Neuronal stem cell (in vitro differentiated cells): ENCODE measurements around the gene MASP1.

Source experiments
- DNase-seq: peaks from one replicate; pipeline ENCODE4 v3.0.0-alpha.2; 2013; ENCODE audit warnings: low spot score
- H2AFZ ChIP-seq: one replicate; pipeline ENCODE4 v1.6.1; 2013; ENCODE audit warnings: mild to moderate bottlenecking, low read length, inconsistent platforms
- H2AK5ac ChIP-seq: 2 replicates; pipeline ENCODE4 v1.6.1; 2013; ENCODE audit warnings: low read depth, mild to moderate bottlenecking, inconsistent platforms, low read length, moderate library complexity, mixed read lengths
- H2BK120ac ChIP-seq: 2 replicates; pipeline ENCODE4 v1.6.1; 2013; ENCODE audit warnings: low read depth, mild to moderate bottlenecking, inconsistent platforms, low read length, moderate library complexity, mixed read lengths
- H2BK12ac ChIP-seq: one replicate; pipeline ENCODE4 v1.6.1; 2013; ENCODE audit warnings: low read length, inconsistent platforms
- H2BK15ac ChIP-seq: 2 replicates; pipeline ENCODE4 v1.6.1; 2013; ENCODE audit warnings: mild to moderate bottlenecking, low read length, inconsistent platforms, mixed read lengths
- H2BK5ac ChIP-seq: one replicate; pipeline ENCODE4 v1.6.1; 2013; ENCODE audit warnings: inconsistent platforms, mild to moderate bottlenecking, low read length, moderate library complexity
- H3K14ac ChIP-seq: one replicate; pipeline ENCODE4 v1.6.1; 2013; ENCODE audit warnings: low read length, inconsistent platforms
- H3K18ac ChIP-seq: 2 replicates; pipeline ENCODE4 v1.6.1; 2013; ENCODE audit warnings: low read length, inconsistent platforms
- H3K23ac ChIP-seq: 2 replicates; pipeline ENCODE4 v1.6.1; 2013; ENCODE audit warnings: low read depth, mild to moderate bottlenecking, mixed read lengths, low read length, inconsistent platforms; ENCODE audit not compliant: poor library complexity
- H3K27ac ChIP-seq: replicated peaks from 3 replicates; pipeline ENCODE4 v1.5.1; 2013; ENCODE audit warnings: low read length, inconsistent platforms
- H3K27me3 ChIP-seq, 3 experiments: 2 replicates each; pipeline ENCODE4 v1.6.1; 2013; ENCODE audit warnings: low read length in 3 of 3, mild to moderate bottlenecking in 2 of 3, inconsistent platforms in 1 of 3, low read depth in 1 of 3, mixed read lengths in 1 of 3, moderate library complexity in 1 of 3; ENCODE audit not compliant: control insufficient read depth in 3 of 3, insufficient read depth in 3 of 3
- H3K36me3 ChIP-seq, 2 donors: replicated peaks in 1 of 2; 2 replicates each; pipeline ENCODE4 v1.6.1; 2013; ENCODE audit warnings: low read length in 2 of 2; ENCODE audit not compliant: control insufficient read depth in 2 of 2, insufficient read depth in 2 of 2
- H3K4ac ChIP-seq: 2 replicates; pipeline ENCODE4 v1.6.1; 2013; ENCODE audit warnings: inconsistent platforms, mild to moderate bottlenecking, low read length, moderate library complexity
- H3K4me1 ChIP-seq, 2 donors: 1 replicate in 1 of 2; 2 replicates in 1 of 2; pipeline ENCODE4 v1.6.1; 2013; ENCODE audit warnings: low read length in 2 of 2, low read depth in 1 of 2; ENCODE audit not compliant: control insufficient read depth in 2 of 2, insufficient read depth in 1 of 2
- H3K4me2 ChIP-seq: one replicate; pipeline ENCODE4 v1.6.1; 2013; ENCODE audit warnings: mild to moderate bottlenecking, low read length, inconsistent platforms; ENCODE audit not compliant: insufficient read depth, poor library complexity, severe bottlenecking
- H3K4me3 ChIP-seq, 2 donors: 2 replicates each; pipeline ENCODE4 v1.5.1; 2013; ENCODE audit warnings: low read length in 2 of 2, mild to moderate bottlenecking in 2 of 2, inconsistent platforms in 1 of 2, moderate library complexity in 1 of 2
- H3K79me1 ChIP-seq: one replicate; pipeline ENCODE4 v1.6.1; 2013; ENCODE audit warnings: low read depth, mild to moderate bottlenecking, inconsistent platforms, low read length, moderate library complexity
- H3K9ac ChIP-seq: one replicate; pipeline ENCODE4 v1.6.1; 2013; ENCODE audit warnings: mild to moderate bottlenecking, low read depth, low read length, inconsistent platforms; ENCODE audit not compliant: poor library complexity
- H3K9me3 ChIP-seq, 2 donors: replicated peaks in 1 of 2; 2 replicates each; pipeline versions ENCODE3 to v1.6.1; 2013; ENCODE audit warnings: low read length in 2 of 2, mild to moderate bottlenecking in 2 of 2, inconsistent platforms in 1 of 2, low read depth in 1 of 2, mixed read lengths in 1 of 2, moderate library complexity in 1 of 2; ENCODE audit not compliant: control insufficient read depth in 2 of 2, insufficient read depth in 1 of 2
- H4K8ac ChIP-seq: one replicate; pipeline ENCODE4 v1.6.1; 2013; ENCODE audit warnings: low read depth, mild to moderate bottlenecking, inconsistent platforms, low read length, moderate library complexity
- H4K91ac ChIP-seq: one replicate; pipeline ENCODE4 v1.6.1; 2013; ENCODE audit warnings: low read length, low read depth, mild to moderate bottlenecking, inconsistent platforms; ENCODE audit not compliant: poor library complexity
- WGBS, 2 donors: extraction: QIAGEN DNeasy Blood & Tissue Kit; methylation state at CpG; one replicate each; pipeline ENCODE4 v1.1.7; 2013; ENCODE audit warnings: missing lambda C conversion rate in 2 of 2, mixed read lengths in 1 of 2; ENCODE audit not compliant: insufficient read length in 2 of 2, insufficient replicate concordance in 1 of 2; ENCODE audit errors: extremely low coverage in 2 of 2; 5-methylcytosine and 5-hydroxymethylcytosine counted together

MASP1 gene

DNA sequence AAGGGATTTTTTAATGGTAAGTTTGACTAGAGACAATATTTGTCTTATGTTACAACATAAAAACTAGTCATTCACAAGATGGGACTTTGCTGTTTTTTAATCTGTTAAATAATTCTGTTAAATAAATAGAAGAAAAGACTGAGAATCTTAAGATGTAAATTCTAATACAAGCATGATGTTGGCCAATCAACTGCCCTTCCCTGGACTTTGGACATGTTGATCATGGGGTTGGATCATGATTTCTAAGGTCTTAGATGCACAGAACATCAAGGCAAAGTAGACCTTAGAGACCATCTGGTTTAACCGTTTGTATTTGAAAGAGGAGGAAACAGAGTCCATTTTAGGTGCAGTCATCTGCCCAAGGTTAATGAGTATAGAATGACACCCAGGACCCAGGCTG, 10.9 kb downstream of the MASP1 start:
- no peak overlapping the region for H3K23ac ChIP-seq
- H3K14ac ChIP-seq: no peak overlapping the region
- H3K4me1 ChIP-seq: peaks cover 0 to 5% of the 10 kb centered on the region in 2 donors
- H3K18ac ChIP-seq: no peak overlapping the region
- H2BK15ac ChIP-seq: no peak overlapping the region
- H3K4me3 ChIP-seq: no peak overlapping the region
- H3K9ac ChIP-seq: no peak overlapping the region
- H3K27me3 ChIP-seq: no peaks in the 10 kb centered on the region
- no peak overlapping the region for H2BK12ac ChIP-seq
- WGBS, 2 donors: no CpG with 5 or more reads among the region's 1 CpG
- no peak for DNase-seq
- no peak overlapping the region for H2AK5ac ChIP-seq
- no peaks in the 10 kb centered on the region for H3K79me1 ChIP-seq
- no peak overlapping the region for H3K4ac ChIP-seq
- no peak overlapping the region for H3K4me2 ChIP-seq
- no peaks in the 10 kb centered on the region for H3K9me3 ChIP-seq
- no peak overlapping the region for H4K8ac ChIP-seq
- H3K36me3 ChIP-seq: no peaks in the 10 kb centered on the region
- no peak overlapping the region for H2AFZ ChIP-seq
- no peak overlapping the region for H3K27ac ChIP-seq
- no peak overlapping the region for H4K91ac ChIP-seq
- H2BK5ac ChIP-seq: no peak overlapping the region
- H2BK120ac ChIP-seq: no peak overlapping the region

DNA sequence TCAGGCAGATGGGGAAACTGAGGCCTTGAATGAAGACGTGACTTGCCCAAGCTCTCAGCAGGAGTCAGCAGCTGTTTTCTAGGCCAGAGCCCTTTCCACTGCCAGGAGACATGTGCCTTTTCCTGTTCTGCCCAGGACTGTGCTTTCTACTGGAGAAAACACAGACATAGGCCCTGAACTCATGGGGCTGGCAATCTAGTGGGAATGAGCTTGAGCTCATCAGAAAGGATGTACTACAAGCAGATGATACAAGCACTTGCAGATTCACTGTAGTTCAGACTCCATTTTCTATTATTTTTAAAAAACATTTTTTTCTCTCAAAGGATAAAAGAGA, 14.4 kb downstream of the MASP1 start:
- no peak for DNase-seq
- Histone ChIP-seq H3K4ac (no peak overlapping the region), H3K27me3 (no peaks in the 10 kb centered on the region), H2BK5ac (no peak overlapping the region), H3K79me1 (no peaks in the 10 kb centered on the region), H3K9me3 (peaks cover 0 to 1% of the 10 kb centered on the region in 2 donors), H3K4me1 (peaks cover 7 to 17% of the 10 kb centered on the region in 2 donors), H3K27ac (no peak overlapping the region), H3K36me3 (no peaks in the 10 kb centered on the region), H2BK15ac (no peak overlapping the region), H3K4me2 (no peak overlapping the region), H4K8ac (no peak overlapping the region), H2AK5ac (peak overlapping the region; percentile 4), H3K4me3 (no peak overlapping the region), H3K18ac (peak overlapping the region; percentile 1), H3K9ac (no peak overlapping the region), H3K23ac (no peak overlapping the region), H3K14ac (no peak overlapping the region), H2BK12ac (no peak overlapping the region), H4K91ac (no peak overlapping the region), H2BK120ac (no peak overlapping the region), H2AFZ (no peak overlapping the region)
- WGBS, 2 donors: no CpG with 5 or more reads among the region's 1 CpG

DNA sequence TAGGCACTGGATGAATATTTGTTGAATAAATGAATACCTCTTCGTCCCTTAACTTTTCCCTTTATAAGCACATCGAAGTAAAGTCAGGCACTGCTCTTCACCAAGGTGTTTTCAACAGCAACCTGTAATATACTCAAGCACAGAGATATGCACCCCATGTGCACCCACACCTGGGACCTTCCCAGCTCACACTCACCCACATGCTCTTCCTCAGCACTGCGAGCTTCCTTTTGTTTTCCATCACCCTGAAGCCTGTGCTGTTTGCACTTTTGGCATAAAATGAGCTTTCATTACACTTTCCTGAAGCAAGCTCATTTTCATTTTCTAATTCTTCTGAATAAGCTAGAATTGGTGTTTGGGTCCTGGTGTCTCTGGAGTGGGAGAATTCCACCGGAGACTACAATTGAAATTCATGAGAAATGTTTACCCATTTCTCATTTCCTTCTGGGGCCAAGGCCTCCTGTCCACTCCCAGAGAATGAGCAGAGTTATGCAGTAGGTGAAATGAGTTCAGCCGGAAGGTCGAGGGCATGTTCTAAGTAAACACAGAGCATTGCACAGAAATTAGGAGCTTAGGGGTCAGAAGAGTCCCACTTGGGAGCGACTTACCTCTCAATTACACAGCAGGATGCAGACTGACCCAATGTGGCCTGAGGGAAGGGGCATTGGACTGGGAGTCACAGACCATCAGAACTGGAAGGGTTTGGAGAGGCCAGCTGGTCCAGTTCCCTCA, 15.0 kb downstream of the MASP1 start:
- DNase-seq: no peak
- Histone ChIP-seq H3K4me3 (no peak overlapping the region), H3K4me1 (peaks cover 7 to 17% of the 10 kb centered on the region in 2 donors), H4K8ac (no peak overlapping the region), H3K9me3 (peaks cover 0 to 1% of the 10 kb centered on the region in 2 donors), H3K27me3 (no peaks in the 10 kb centered on the region), H2AFZ (no peak overlapping the region), H3K4me2 (no peak overlapping the region), H3K23ac (no peak overlapping the region), H2BK15ac (no peak overlapping the region), H3K18ac (peak overlapping the region; percentile 1), H2BK5ac (no peak overlapping the region), H4K91ac (no peak overlapping the region), H3K9ac (no peak overlapping the region), H2BK12ac (no peak overlapping the region), H2AK5ac (peak overlapping the region; percentile 4), H3K4ac (no peak overlapping the region), H3K14ac (no peak overlapping the region), H3K79me1 (no peaks in the 10 kb centered on the region), H3K36me3 (no peaks in the 10 kb centered on the region), H3K27ac (no peak overlapping the region), H2BK120ac (no peak overlapping the region)
- WGBS, 2 donors: no CpG with 5 or more reads among the region's 7 CpGs

- Histone ChIP-seq H3K4ac (no peak overlapping the region), H4K91ac (no peak overlapping the region), H3K18ac (peak overlapping the region; percentile 11), H2BK12ac (no peak overlapping the region), H4K8ac (peak overlapping the region; percentile 0), H3K14ac (no peak overlapping the region), H3K27ac (peak overlapping the region; percentile 55), H3K9me3 (peaks cover 0 to 1% of the 10 kb centered on the region in 2 donors), H3K4me3 (no peak overlapping the region), H2AFZ (peak overlapping the region; percentile 74), H3K36me3 (no peaks in the 10 kb centered on the region), H3K4me1 (peaks cover 7 to 17% of the 10 kb centered on the region in 2 donors), H3K4me2 (peak overlapping the region; percentile 47), H2BK5ac (no peak overlapping the region), H3K9ac (no peak overlapping the region), H3K23ac (no peak overlapping the region), H3K27me3 (no peaks in the 10 kb centered on the region), H3K79me1 (no peaks in the 10 kb centered on the region), H2BK15ac (no peak overlapping the region), H2AK5ac (no peak overlapping the region), H2BK120ac (no peak overlapping the region)
- no CpG with 5 or more reads among the region's 5 CpGs for WGBS, 2 donors
- DNase-seq: peak; percentile 56
Measured at GRCh38 chr3:187274977-187275338, 16.6 kb downstream of the MASP1 start.
